Uterus (tissue), 2 donors: ENCODE results near the gene SCN5A.

Experiments used
- CTCF ChIP-seq, 4 experiments: fragments of 200-600 bp in 2 of 4; fragments of 450-650 bp in 2 of 4; sonication (generic) in 2 of 4; IDR thresholded peaks; one replicate each; pipeline ENCODE4 v1.5.1; 2016 to 2019; ENCODE audit warnings: antibody characterized with exemption in 4 of 4, mild to moderate bottlenecking in 2 of 4, moderate library complexity in 1 of 4
- POLR2A ChIP-seq, 2 donors: fragments of 450-650 bp; IDR thresholded peaks; one replicate each; pipeline ENCODE4 v1.6.1; 2016; ENCODE audit warnings: antibody characterized with exemption in 2 of 2, mild to moderate bottlenecking in 1 of 2, moderate library complexity in 1 of 2

- TF ChIP-seq CTCF (IDR thresholded peaks at IDR 0.05) (no peak), POLR2A (IDR thresholded peaks at IDR 0.05) (no peak)
Observed at GRCh38 chr3:38556640-38557358, 92.7 kb downstream of the SCN5A start.
